Hippocampal formation (tissue), 2 donors: ENCODE results near the gene DCST2.

ENCODE experiments used
- DNase-seq, 2 donors: peaks; one replicate each; lab custom pipeline; 2025; lab: John Stamatoyannopoulos, UW

DCST2 gene

DNA sequence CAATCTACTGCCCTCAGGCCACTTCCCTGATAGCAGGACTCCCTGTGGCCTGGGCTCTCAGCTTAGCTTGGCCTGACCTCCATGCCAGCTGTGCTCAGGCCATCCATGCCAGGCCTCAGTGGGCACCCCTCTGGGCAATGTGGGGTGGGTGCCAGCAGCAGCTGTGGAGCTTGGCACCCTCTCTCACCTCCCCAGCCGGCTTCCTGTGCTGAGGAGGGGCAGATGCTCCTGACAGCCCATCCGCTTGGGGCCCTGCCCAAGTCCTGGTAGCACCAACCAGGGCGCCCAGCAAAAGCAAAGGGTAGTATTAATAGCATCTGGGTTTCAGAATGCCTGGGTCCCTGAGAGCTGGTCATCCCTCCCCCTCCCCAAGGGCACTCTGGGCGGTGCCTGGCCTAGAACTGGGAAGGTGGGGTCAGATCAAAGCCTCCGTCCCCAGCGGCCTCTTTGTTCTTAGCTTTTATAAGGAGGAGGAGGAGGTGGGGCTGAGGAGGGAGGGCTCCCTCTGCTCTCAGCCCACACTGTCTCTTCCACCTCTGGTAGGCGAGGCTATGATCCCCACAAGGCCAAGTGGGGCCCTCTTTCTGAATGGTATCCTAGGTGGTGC lies 36.1 kb upstream of the DCST2 start:
- no peak for DNase-seq

GRCh38 chr1:155068599-155068998 lies 35.0 kb upstream of the DCST2 start:
- no peak for DNase-seq

DNA sequence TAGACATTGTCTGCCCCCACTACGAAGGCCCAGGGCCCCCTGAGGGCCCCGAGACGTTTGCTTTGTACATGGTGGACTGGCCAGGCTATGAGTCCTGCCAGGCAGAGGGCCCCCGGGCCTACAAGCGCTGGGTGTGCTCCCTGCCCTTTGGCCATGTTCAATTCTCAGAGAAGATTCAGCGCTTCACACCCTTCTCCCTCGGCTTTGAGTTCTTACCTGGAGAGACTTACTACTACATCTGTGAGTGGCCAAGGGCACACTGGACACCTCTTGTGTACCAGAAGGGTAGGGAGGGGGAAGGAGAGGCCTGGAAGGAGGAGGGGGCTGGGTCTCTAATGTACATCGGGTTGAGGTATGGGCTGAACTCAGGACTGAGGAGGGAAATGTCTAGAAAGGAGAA lies 33.2 kb upstream of the DCST2 start:
- no peak for DNase-seq

GRCh38 chr1:155064832-155065429 lies 31.4 kb upstream of the DCST2 start:
- no peak for DNase-seq

DNA sequence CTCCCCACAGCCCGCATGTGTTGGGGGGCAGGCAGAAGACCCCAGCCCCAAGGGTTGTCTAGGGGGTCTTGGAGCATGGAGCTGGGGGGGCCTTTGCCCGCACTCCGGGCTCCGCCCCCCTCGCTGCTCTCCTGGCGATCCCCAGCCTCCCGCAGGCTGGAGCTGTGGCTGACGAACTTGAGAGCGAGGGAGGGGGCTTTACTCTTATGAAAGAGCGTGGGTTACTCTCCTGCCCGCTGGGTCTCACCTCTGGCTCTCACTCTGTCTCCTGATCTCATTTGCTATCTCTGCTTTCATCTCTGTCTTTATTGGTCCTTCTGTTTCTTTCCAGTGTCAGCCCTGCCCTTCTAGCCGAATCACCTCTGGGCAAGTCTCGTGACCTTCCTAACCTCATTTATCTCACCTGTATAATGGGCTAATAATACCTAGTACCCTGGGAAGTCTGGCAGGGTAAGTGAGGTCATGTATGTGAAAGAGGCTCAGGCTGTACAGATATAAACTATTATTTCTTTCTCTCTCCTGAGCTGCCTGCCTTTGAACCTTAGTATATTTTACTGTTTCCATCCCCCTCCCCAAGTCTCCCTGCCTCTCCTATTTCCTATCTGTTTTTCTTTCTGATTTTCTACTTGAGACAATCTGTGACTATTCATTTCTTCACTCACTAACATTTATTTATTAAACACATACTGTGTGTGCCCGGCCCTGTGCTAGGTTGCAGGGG lies 30.7 kb upstream of the DCST2 start:
- DNase-seq: no peak

GRCh38 chr1:155063550-155064110 lies 30.0 kb upstream of the DCST2 start, which contains the start of gene EFNA4:
Gene EFNA4, plus strand, starts transcription at chr1:155063740. Its CDS starts 84 bp downstream, at chr1:155063824.
- peak in 1 of 2 donors; percentile 44 for DNase-seq

DNA sequence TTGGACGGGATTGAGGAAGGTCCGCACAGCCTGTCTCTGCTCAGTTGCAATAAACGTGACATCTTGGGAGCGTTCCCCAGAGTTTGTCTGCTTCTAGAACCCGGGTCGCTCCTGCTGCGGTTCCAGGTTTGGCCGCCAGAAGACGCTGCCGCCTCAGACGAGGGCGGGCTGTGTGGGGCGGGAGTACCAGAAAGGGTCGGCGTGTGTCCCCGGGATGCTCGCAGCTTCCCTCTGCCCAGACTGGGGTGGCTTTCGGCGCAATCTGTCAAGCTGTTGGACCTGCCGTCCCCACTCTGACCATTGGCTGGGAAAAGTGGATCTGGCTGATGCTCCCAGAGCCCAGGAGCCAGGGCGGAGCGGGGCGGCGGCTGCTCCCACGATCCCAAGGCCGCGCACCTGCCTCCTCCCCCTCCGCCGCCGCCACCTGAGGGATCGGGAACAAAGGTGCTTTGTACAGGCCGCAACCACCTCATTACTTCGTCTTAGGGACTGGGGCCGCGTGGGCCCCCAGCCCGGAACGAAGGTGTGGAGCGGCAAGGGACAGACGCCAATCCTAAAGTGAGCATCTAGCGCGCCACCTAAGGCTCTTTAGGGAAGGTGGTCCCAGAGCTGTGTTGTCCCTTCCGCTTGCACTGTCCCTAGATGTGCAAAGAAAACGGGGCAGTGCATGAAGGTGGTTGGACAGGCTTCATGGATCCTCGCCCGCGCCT lies 29.3 kb upstream of the DCST2 start:
- DNase-seq: no peak

DNA sequence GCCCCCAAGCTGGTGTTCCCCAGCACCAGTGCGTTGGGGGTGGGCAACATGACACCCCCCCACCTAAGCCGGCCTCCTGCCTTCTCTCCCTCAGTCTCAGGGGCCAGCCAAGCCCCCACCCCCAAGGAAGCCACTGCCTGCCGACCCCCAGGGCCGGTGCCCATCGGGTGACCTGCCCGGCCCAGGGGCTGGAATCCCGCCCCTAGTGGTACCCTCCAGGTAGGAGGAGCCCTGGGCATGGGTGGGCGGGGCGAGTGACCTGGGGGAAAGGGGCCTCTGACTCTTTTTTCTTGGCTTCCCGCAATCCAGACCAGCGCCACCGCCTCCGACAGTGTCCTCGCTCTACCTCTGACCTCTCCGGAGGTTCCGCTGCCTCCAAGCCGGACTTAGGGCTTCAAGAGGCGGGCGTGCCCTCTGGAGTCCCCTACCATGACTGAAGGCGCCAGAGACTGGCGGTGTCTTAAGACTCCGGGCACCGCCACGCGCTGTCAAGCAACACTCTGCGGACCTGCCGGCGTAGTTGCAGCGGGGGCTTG lies 28.6 kb upstream of the DCST2 start:
- no peak for DNase-seq

GRCh38 chr1:155061381-155062150 lies 28.0 kb upstream of the DCST2 start:
- DNase-seq: peak; percentile 12 to 67

DNA sequence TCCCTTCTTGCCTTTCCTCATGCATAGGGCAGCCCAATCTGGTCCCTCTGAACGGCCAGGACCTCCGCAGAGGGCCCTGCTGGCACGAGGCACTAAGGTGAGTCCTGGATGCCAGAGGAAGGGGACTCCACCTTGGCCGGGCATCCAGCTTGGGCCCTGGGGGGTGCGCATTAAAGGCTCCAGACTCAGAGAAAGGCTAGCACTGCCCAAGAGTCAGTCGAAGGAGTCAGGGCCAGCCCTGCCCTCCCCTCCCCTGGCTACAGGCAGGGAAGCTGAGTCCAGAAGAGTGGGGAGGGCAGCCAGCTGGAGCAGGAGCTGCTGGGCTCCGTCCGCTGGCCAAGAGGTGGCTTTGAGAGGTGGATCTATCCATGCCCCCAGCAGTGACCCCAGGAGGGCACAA lies 27.2 kb upstream of the DCST2 start:
- no peak for DNase-seq

DNA sequence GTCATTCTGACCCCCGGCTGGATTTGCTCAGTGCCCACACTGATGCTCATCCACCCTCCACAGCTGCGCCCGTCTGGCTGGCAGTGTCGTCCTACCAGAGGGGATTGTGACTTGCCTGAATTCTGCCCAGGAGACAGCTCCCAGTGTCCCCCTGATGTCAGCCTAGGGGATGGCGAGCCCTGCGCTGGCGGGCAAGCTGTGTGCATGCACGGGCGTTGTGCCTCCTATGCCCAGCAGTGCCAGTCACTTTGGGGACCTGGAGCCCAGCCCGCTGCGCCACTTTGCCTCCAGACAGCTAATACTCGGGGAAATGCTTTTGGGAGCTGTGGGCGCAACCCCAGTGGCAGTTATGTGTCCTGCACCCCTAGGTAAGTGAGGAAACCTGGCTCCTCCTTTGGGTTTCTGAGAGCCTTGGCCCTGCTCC lies 24.2 kb upstream of the DCST2 start:
- no peak for DNase-seq

- DNase-seq: no peak
Measured at GRCh38 chr1:155057104-155057503, 23.5 kb upstream of the DCST2 start.

DNA sequence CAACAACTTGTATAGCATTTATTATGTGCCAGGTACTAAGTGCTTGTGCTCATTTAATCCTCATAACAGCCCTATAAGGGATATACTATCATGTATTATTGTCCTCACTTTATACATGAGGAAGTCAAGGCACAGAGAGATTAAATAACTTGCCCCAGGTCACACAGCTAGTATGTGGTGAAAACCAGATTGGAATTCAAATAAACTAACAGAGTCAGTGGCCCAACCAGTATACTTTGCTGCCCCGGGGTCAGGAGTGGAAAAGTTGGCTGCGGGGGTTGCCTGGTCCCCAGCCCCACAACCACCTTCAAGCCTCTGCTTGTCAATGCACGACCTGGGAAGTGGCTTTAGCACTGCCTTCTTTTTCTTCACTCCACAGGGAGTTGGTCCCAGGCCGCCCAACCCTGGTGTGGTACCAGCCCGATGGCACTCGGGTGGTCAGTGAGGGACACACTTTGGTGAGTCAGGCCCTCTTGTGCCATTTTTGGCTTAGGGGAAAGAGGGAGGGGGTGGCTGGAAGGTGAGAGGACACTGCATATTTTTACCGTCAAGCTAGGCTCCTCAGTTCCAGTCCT lies 20.0 kb upstream of the DCST2 start:
- DNase-seq: no peak

GRCh38 chr1:155052439-155053395 lies 19.1 kb upstream of the DCST2 start:
- no peak for DNase-seq

GRCh38 chr1:155051777-155052398 lies 18.3 kb upstream of the DCST2 start:
- peak in 1 of 2 donors; percentile 45 for DNase-seq

DNA sequence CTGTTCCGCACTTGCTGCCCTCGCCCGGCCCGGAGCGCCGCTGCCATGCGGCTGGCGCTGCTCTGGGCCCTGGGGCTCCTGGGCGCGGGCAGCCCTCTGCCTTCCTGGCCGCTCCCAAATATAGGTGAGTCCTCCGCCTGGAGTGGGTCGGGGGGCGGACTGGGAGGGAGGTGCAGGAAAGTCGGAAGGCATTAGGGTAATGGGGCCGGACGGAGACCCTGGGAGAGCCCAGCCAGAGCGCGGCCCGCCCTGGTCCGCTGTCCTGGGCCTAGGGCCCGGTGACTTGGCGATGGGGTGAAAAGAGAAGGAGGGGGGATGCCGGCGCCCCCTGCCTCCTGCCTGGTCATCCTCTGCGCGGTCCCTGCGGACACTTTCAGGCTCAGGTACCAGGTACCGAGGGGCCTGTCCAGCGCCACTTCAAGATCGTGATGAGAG lies 17.8 kb upstream of the DCST2 start:
- DNase-seq: no peak

GRCh38 chr1:155050560-155051341 lies 17.2 kb upstream of the DCST2 start, which contains the start of gene ADAM15:
Gene ADAM15, plus strand, starts transcription at chr1:155051316. Its CDS starts 71 bp downstream, at chr1:155051387.
- peak; percentile 75 to 85 for DNase-seq
